Left forelimb (tissue), 1 donor: Measurements from ENCODE around the gene RFX7.
A peak's percentile ranks its signal among the peaks of the same experiment; 100 is the strongest.
"Not testable (repeated sequence)": the region's sequence is repeated elsewhere in the genome, so short reads cannot be mapped to it uniquely, and the experiment has no call there.

ENCODE experiments used
- DNase-seq: peaks from one replicate; pipeline ENCODE4 v3.0.0-alpha.2; 2018; ENCODE audit warnings: low spot score

RFX7 gene

DNA sequence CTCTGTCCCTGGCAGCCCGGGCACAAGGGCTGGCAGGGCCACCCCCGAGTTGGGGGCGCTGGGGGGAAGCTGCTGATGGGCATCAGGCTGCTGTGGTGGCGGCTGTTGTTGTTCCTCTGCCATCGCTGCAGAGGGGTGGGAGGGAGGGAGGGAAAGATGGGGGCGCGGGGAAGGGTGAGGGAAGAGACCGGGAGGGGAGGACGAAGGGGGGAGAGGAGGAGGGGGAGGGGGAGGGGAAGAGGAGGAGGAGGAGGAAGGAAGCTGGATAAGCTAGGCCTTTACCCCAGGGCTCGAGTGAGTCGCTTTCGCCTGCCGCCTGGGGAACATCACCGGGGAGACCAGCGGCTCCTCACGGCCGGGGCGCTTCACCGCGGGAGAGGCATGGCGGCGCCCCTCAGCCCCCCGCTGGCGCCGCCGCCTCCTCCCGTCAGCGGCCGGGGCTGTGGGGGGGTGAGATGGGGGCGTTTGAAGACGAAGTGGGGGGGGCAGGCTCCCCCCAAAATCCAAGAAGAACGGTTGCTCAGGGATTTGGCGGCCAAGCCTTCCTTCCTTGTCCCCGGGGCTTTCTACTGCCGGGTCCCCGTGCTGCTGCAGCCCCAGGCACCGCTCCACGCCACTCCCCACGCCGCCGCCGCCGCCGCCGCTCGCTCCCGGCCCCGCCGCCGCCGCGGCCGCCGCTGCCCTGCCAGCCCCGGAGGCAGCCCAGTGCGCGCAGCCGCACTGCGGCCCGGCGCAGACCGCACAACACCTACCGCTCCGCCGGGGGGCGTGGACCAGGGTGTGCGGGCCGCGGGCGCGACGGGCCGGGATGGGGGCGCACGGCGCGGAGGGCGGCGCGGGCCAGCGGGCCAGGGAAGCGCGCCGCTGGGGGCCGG lies at the start of gene RFX7:
Gene RFX7 (minus strand): TSS at position 717 of the 875 bp plus-strand sequence. CDS start 594 bp downstream, at position 123.
- peak; percentile 87 for DNase-seq

DNA sequence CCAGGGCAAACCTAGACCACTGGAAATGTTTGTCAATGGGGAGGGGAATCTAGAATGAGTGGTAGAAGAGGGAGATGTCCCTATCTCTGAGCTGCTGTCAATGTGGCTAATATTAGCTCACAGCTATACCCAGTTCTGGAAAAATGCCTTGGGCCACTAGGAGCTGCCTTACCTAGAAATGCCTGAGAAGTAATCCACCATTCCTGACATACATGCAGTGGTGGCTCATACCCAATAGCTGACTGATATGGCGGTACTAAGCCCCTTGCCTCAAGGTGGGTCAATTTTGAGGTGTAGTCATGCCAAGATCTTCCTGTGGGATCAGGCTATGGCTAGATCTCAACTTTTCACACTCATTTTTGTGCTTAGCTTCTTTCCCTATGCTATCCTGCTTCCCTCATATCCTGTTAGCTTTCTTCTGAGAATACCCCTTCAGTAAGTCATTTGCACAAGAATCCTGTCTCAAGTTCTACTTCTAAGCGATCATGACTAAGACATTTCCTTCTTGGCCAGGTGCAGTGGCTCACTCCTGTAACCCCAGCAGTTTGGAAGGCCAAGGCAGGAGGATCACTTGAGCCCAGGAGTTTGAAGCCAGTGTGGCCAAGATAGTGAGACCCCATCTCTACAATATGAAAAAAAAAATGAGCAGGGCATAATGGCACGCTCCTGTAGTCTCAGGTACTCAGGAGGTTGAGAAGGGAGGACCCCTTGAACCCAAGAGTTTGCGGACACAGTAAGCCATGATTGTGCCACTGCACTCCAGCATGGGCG lies 49.1 kb upstream of the RFX7 start:
- DNase-seq = no peak

DNA sequence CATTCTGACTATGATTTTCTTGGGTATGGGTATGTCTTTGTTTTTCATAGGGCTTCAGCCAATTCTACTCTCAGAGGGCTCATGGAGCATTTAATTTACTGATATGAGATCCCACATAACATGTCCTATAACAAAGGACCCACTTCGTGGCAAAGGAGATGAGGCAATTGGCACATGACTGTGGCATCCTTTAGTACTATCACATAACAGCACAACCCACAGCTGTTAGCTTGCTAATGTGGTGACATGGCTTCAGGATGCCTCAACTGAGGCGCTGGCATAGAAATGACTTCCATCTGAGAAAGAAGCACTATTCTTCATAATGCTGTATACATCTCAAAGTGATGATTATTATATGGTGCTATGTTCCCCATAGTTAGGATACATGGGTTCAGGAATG lies 48.1 kb upstream of the RFX7 start:
- DNase-seq = no peak

DNA sequence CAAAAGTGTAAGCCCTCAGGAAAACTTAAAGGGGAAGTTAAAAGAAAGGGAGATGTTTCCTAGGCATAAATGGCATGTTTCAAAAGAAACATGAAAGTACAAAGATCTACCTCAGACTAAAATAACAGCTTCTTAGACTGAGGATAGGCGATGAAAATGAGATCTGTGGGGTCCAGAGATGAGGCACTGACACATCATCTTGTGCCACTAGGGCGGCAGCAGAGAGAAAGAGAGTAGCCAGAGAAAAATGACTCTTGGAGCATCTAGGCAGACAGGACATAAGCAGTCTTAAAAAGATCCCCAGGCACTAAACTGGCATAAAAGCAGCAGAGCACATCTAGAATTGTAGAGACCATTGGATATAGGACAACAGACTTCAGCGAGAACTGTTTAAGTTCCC lies 42.5 kb upstream of the RFX7 start:
- DNase-seq = no peak

DNA sequence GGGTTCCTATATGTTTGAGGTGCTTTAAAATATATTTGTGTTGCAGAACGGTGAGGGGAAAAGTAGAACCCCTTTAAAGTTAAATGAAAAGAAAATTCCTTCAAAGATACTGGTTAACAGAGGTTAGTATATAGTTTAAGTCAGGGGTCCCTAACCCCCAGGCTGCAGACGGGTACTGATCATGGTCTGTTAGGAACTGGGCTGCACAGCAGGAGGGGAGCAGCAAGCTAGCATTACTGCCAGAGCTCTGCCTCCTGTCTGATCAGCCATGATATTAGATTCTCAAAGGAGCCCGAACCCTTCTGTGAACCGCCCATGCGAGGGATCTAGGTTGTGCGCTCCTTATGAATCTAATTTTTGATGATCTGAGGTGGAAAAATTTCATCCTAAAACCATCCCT lies 37.5 kb upstream of the RFX7 start:
- DNase-seq = no peak

DNA sequence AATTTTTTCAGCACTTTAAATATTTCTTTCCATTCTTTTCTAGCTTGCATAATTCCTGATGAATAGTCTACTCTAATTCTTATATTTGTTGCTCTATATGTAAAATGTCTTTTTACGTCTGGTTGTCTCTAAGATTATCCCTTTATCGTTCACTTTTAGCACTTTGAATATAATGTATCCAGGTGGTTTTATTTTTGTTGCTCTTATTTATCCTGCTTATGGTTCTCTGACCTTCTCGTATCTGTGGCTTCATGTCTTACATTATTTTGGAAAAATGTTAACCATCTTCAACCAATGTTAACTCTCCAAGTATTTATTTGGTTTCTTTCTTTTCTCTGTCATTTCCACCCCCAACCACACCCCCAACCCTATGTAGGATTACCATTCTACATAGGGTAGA lies 30.0 kb upstream of the RFX7 start:
- no peak for DNase-seq

DNA sequence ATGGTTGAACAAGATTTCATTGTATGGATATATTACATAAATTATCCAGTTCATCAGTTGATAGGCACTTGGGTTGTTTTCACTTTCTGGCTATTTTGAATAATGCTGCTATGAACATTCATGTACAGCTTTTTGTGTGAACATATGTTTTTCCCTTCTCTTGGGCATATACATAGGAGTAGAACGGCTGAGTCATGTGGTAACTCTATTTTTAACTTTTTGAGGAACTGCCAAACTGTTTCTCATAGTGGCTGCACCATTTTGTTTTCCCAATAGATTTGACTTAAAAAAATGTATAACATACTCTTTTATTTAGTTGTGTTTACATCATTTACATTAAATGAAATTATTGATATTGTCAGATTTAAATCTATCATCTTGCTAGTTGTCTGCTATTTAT lies 28.8 kb upstream of the RFX7 start:
- DNase-seq = no peak

DNA sequence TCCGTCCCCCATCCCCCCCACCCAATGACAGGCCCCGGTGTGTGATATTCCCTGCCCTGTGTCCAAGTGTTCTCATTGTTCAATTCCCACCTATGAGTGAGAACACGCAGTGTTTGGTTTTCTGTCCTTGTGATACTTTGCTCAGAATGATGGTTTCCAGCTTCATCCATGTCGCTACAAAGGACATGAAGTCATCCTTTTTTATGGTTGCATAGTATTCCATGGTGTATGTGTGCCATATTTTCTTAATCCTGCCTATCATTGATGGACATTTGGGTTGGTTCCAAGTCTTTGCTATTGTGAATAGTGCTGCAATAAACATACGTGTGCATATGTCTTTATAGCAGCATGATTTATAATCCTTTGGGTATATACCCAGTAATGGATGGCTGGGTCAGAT lies 22.8 kb upstream of the RFX7 start:
- not testable (repeated sequence) for DNase-seq

DNA sequence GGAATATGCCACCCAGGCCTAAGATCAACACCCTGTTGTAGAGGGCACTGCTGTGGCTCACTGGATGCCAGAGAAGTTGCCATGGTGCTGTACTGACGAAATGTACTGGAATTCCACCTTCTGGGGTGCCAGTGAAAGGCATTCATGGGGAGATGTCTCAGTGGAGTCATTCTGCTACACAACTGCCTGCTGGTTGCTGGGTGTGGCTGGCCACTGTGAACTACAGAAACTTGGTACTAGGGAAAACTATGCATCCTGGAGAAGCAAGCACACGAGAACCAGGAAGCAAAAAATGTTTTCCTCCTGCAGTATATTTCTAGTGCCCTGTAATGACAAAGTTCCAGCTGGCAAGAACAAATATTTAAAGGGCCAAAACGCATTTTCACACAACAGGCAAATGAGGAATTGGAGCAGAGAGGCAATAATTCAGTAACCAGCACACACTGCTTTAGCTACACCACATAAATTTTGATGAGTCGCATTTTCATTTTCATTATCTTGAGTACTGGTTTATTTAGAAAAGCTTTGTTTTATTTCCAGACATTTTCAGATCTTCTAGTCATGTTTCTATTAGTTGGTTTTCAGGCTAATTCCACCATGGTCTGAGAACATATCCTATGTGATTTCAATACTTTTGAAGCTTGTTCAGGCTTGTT lies 18.3 kb upstream of the RFX7 start:
- no peak for DNase-seq

DNA sequence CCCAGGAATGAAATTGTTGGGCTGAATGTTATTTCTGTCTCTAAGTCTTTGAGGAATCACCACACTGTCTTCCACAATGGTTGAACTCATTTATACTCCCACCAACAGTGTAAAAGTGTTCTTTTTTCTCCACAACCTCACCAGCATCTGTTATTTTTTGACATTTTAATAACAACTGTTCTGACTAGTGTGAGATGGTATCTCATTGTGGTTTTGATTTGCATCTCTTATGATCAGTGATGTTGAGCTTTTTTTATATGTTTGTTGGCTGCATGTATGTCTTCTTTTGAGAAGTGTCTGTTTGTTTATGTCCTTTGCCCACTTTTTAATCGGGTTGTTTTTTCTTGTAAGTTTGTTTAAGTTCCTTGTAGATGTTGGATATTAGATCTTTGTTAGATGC lies 13.6 kb upstream of the RFX7 start:
- DNase-seq = not testable (repeated sequence)

DNA sequence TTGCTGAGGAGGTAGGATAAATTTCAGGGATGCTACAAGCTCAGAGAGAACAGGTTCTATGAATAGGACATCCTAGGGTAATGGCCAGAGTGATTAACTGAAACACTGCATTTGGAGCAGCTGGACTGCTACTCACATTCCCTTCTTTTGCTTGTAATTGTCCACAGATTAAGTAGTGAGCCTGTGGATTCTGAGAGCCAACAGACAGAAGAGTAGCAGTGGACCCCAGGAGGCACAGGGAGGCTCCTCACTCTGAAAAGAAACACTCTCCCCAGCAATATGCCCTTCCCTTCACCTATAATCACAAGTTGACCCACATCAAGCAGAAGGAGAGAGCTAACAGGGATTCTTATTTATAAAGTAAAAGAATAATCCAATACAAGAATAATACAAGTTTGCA lies 10.6 kb upstream of the RFX7 start:
- DNase-seq = no peak

DNA sequence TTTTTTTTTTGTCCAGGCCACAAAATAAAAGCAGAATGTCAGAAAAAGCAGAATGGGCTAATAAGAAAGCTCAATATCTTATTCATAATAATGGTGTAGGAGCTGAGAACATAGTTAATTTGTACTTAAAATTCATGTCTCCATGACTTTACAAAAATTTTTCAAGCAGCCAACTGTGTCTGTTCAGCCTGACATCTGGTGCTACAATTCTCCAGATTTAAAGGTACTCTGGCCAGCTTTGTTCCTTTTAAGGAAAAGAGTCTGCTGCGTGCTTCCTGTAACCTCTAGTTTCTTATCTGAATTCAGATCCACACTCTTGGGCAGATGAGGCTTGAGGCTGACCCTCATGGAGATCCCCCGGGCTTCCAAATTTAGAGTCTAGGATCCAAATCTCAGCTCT lies 8.7 kb upstream of the RFX7 start:
- no peak for DNase-seq

DNA sequence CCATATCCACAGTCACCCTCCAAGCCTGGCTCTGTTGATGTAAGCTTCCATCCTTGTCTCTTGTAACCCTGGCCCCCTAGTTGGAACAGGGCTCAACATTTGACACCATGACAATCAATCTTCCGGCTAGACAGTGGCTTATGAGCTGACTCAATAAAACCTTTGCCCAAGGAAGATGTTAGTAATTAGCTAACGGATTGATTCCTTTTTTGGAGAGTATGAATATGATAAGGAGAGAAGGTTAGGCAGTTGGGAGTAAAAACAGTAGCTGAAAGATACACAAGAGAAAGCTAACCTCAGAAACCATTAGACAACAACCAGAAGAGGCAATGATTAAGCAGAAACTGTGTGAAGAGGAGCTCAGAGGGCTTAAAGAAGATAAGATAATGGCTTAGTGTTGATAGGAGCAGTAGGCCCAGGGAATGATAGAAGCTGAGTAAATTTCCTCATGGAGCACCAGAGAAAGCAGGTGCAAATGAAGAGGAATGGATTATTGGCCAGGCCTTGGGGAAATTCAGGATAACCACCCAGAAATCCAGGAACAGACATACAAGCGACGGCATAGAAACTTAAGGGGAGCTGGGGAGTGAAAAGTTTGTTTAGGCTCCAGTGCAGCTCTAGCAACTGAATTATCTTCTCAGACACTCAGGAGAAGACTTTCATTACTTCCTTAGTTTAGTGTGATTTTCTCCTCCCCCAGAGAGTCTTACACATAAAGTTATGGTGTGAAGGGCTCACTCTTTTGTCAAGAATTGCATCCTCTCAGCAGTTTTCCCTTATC lies 7.8 kb upstream of the RFX7 start:
- no peak for DNase-seq

DNA sequence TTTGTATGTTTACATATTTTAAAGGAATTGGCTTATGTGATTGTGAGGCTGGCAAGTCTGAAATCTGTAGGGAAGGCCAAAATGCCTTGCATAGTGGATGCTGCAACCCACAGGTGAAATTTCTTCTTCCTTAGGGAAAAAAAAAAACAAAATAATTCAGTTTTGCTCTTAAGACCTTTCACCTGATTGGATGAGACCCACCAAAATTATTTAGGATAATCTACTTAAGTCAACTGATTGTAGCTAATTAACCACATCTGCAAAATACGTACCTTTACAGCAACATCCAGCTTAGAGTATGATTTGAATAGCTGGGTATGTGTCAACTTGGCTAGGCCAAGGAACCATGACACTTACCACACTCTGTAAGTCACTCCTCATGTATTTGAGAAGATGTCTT lies 6.9 kb upstream of the RFX7 start:
- DNase-seq = no peak

DNA sequence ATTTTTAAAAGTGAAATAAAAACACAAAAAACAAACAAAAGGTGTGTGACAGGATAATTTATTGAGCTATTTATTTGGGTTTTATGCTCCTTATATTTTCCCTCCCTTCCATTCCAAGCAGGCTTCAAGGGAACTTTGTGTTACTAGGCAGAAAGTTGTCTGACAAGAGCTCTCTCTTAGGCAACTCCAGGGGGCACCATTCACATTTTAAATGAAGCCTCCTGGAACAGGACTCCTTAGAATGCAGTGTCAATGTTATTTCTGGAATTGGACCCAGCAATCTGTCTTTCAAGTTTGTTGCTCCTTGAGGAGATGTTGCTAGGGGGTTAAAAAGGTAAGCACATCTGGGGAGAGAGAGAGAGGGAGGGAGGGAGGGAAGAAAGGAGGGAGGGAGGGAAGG lies 5.4 kb upstream of the RFX7 start:
- no peak for DNase-seq

DNA sequence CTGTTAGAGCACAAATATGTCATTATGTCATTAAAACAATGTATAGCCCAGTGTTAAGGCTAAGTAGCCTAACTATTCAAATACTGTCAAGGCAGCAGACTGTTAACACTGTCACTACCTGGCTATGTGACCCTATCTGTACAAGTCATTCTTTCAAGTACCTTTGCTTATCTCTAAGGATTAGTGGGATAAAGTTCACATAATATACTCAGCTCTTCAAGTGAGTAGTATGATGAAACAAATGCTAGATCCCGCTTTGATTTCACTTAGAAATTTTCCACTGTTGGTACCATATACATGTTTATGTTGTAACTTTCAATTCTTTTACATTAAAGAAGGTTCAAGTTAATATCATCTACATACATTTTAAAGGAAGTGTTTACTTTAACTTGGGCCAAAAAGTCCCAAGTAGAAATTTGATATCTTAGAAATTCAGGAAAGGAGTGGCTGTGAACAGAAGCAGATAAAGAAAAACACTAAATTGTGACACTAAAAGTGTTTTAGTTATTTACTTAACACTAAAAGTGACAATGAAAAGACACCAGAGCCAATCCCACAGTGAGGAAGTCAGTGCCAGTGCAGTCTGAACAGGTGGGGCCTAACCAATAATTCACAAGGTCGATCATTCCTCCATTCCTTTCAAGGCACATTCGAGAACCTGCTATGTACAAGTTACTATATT lies 4.8 kb upstream of the RFX7 start:
- DNase-seq = no peak

DNA sequence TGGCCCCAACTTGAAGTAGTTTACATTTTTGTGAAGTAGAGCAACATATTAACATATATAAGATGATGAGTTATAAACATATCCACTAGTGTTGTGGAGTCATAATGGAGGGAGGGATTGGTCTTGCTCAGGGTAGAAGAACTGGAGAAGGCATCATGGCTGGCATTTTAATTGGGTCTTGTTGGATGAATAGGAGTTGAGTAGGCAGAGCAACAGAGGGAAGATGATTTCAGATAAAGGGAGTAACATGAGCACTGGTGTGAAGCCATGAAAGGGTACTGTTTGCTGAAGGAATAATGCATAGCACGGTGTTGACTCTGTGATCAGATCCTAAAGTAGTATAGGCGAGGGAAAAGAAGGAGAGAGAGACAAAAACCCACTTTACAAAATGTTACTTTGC lies 3.6 kb upstream of the RFX7 start:
- no peak for DNase-seq

DNA sequence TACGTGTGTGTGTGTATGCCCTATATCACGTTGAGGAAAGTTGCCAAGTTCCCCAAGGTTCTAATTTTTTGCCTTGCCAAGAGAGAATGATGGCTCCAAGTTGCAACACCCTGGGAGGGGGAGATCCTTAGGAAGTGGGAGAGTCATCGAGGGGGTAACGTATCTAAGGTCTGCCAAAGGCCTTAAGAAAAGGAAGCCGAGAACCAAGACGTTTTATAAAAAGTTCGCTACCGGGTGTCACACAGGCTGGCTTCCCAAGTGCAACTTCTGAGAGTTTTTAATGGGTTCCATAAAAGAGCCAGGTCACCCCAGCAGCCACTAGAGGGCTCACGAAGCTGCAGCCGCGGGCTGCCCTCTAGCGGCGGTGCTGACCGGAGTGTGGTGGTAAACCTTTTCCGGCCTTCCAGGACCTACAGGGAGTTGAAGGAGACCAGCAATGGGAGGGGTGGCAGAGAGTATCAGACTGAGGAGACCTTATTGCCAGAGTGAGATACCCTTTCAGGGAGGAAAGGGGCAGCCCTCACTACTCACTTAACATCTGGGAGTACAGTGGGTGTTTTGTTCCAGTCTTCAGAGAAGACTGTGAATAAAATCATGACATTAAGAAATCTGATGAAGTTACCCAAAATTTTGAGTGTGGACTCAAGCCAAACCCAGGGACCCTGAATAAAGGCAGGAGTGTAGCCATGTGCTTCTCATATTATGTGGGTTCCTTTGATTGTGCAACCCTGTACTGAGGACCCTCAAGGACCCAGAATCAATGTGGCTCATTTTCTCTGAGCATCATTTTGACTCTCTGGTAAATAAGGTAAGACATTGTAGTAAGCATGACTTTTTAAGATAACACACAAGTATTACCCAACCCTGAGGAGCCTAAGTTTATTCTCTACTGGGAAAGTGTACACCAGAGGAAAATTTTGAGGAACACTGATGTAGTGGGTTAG lies 2.5 kb upstream of the RFX7 start:
- DNase-seq = peak; percentile 83

DNA sequence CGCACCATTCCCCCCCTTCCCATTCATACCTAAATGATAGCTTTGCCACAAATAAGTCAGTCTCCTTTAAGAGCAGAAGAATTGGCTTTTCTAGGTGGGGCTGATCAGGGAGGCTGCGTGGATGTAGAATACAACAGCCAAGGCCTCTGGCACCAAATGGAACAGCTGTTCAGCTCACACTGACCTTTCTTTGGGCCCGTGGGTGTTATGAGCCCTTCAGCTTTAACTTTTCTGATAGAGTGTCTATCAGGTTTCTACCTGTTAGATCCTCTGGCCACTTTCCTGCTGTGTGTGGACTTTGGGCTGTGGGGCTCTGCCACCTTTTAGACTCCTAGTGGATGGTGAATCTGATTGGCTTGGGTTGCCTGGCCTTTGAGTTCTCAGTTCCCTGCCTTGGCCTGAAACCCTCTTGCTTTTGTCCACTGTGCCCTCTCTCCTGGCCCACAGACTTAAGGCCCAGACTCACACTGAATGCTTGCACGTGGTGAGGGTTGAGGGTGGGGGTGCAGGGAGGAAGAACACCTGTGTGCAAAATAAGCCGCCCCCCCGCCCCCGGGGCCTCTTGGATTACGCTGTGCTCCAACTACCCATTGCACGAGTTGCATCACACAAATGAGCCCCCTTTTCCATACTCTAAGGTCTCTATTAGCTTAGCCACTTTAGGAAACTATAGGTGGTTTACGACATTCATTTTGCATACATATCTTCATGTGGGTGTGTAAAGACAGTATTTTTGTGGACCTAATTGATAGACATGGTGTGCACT lies 1.3 kb upstream of the RFX7 start:
- DNase-seq = no peak
